ENCODE measurements around the gene ELMO1. TPM values are rescaled to one million over a fixed set of nuclear protein-coding genes. Genes with fewer than 3 reads are reported as not detected.
A peak's percentile ranks its signal among the peaks of the same experiment; 100 is the strongest.

ELMO1 gene
- total and polyA plus RNA-seq, 10 of the 15 experiments (the other 5 are each of a cell fraction or from before 2014, with no cell fraction given): 22.6 to 85.9 (median 56.6) TPM

GRCh38 chr7:36844374-36844773 lies 604.3 kb downstream of the ELMO1 start:
- Histone ChIP-seq H3K4me3 (no peak overlapping the region), H3K9me3 (replicated peaks; ENCODE audit: control insufficient read depth, insufficient read depth, low read length) (peaks cover 2% of the 10 kb centered on the region; the same call in 1 of the 3 replicates), H2AFZ (ENCODE audit: control insufficient read depth, low read depth, low read length) (no peak overlapping the region), H3K36me3 (ENCODE audit: control insufficient read depth in 2 of 2, insufficient read depth in 2 of 2, low read length in 1 of 2) (no peaks in the 10 kb centered on the region), H3K27ac (ENCODE audit: control insufficient read depth, insufficient read depth) (no peak overlapping the region), H3K4me2 (ENCODE audit: control insufficient read depth, insufficient read depth) (no peak overlapping the region), H3K79me2 (ENCODE audit: control insufficient read depth, insufficient read depth, low read length) (no peaks in the 10 kb centered on the region), H3K9ac (ENCODE audit: control insufficient read depth, insufficient read depth, low read length) (no peak overlapping the region), H3K27me3 (replicated peaks in 1 of 2; ENCODE audit: control insufficient read depth in 2 of 2, insufficient read depth in 2 of 2, low read length in 1 of 2) (no peaks in the 10 kb centered on the region), H3K4me1 (ENCODE audit: control insufficient read depth, insufficient read depth, low read length) (no peaks in the 10 kb centered on the region), H4K20me1 (ENCODE audit: control insufficient read depth, insufficient read depth) (no peaks in the 10 kb centered on the region)
- TF ChIP-seq NFYA (IDR thresholded peaks at IDR 0.05; ENCODE audit: borderline replicate concordance, low read depth, low read length) (no peak), ZZZ3 (IDR thresholded peaks at IDR 0.05; ENCODE audit: control insufficient read depth, insufficient read length, low read depth) (no peak), NFXL1 (IDR thresholded peaks at IDR 0.05; ENCODE audit: borderline replicate concordance) (no peak), STAT3 (IDR thresholded peaks at IDR 0.05; ENCODE audit: low read depth, low read length) (no peak), MEF2B (IDR thresholded peaks at IDR 0.05; ENCODE audit: partially characterized antibody, poor library complexity, severe bottlenecking) (no peak), CHD1 (IDR thresholded peaks at IDR 0.05; ENCODE audit: low read depth, low read length) (no peak)
- DNase-seq (ENCODE audit: low read depth, low spot score): no peak
- peak; percentile 44 for FAIRE-seq
- no TSS peak for BruUV-seq (replicated peaks)
- ChIA-PET CTCF (no interaction called here), SMC1A (ENCODE audit: uncharacterized antibody, unreplicated experiment) (interaction anchor here (0.6 to 1.1 kb wide), 3 partner anchors 12 to 337 kb away, joined by 3 to 4 read pairs (median 3); no protein-coding TSS in a partner anchor), RAD21 (ENCODE audit: unreplicated experiment) (no interaction called here), POLR2A (no interaction called here)
- in situ Hi-C loops (cut with MboI) (no loop called here), intact Hi-C loops (cut with micrococcal nuclease; ENCODE audit: unreplicated experiment) (no loop called here)
- 19% methylated on average over 2 of the region's 2 CpGs for WGBS (ENCODE audit: insufficient coverage, insufficient replicate concordance, low lambda C conversion rate, missing lambda C conversion rate)
- no peak for ATAC-seq

DNA sequence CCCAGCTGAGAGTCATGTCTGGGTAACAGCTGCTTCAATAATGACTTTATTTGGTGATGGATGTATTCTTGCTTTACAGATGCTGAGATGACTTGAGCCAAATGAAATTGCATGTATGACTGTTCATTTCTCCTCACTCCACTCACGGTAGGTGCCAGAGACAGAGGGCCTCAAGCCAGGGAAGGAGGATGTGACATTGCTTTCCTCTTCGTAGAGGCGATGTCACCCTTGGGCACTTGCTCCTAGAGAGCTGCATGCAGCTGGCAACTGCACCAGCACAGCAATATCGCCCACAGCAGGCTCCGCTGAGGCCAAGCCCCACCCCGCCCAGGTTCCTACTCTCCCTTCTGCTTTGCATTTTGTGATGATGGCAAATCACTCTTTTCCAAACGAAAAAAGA lies 607.8 kb downstream of the ELMO1 start:
- ChIA-PET CTCF (interaction anchor here (1.1 kb wide), 1 partner anchor 341 kb away, joined by 4 read pairs; no protein-coding TSS in a partner anchor), SMC1A (ENCODE audit: uncharacterized antibody, unreplicated experiment) (interaction anchor here (1.1 kb wide), 1 partner anchor 9 kb away, joined by 3 read pairs; no protein-coding TSS in a partner anchor), POLR2A (interaction anchor here (0.5 kb wide), 1 partner anchor 264 kb away, joined by 3 read pairs; no protein-coding TSS in a partner anchor), RAD21 (ENCODE audit: unreplicated experiment) (no interaction called here)
- Histone ChIP-seq H3K4me1 (ENCODE audit: control insufficient read depth, insufficient read depth, low read length) (no peaks in the 10 kb centered on the region), H2AFZ (ENCODE audit: control insufficient read depth, low read depth, low read length) (no peak overlapping the region), H3K79me2 (ENCODE audit: control insufficient read depth, insufficient read depth, low read length) (no peaks in the 10 kb centered on the region), H3K36me3 (ENCODE audit: control insufficient read depth in 2 of 2, insufficient read depth in 2 of 2, low read length in 1 of 2) (no peaks in the 10 kb centered on the region), H3K9me3 (replicated peaks; ENCODE audit: control insufficient read depth, insufficient read depth, low read length) (no peaks in the 10 kb centered on the region), H3K4me3 (no peak overlapping the region), H3K4me2 (ENCODE audit: control insufficient read depth, insufficient read depth) (no peak overlapping the region), H4K20me1 (ENCODE audit: control insufficient read depth, insufficient read depth) (no peaks in the 10 kb centered on the region), H3K27me3 (replicated peaks in 1 of 2; ENCODE audit: control insufficient read depth in 2 of 2, insufficient read depth in 2 of 2, low read length in 1 of 2) (no peaks in the 10 kb centered on the region), H3K9ac (ENCODE audit: control insufficient read depth, insufficient read depth, low read length) (no peak overlapping the region), H3K27ac (ENCODE audit: control insufficient read depth, insufficient read depth) (no peak overlapping the region)
- FAIRE-seq (no peak), DNase-seq (ENCODE audit: low read depth, low spot score) (no peak), ATAC-seq (no peak)
- WGBS (ENCODE audit: insufficient coverage, insufficient replicate concordance, low lambda C conversion rate, missing lambda C conversion rate): 69% methylated on average over 7 of the region's 7 CpGs
- in situ Hi-C loops (cut with MboI): no loop called here
- no TSS peak for BruUV-seq (replicated peaks)
- intact Hi-C loops (cut with micrococcal nuclease; ENCODE audit: unreplicated experiment): no loop called here
- no peak for TF ChIP-seq CHD4 (IDR thresholded peaks at IDR 0.05)
- no peak for TF ChIP-seq BMI1 (IDR thresholded peaks at IDR 0.05; ENCODE audit: borderline replicate concordance)
- TF ChIP-seq JUND (IDR thresholded peaks at IDR 0.05; ENCODE audit: low read depth, low read length): no peak
- no peak for TF ChIP-seq NFYA (IDR thresholded peaks at IDR 0.05; ENCODE audit: borderline replicate concordance, low read depth, low read length)
- no peak for TF ChIP-seq ASH2L (IDR thresholded peaks at IDR 0.05; ENCODE audit: borderline replicate concordance, low read depth)
- no peak for TF ChIP-seq CHD1 (IDR thresholded peaks at IDR 0.05; ENCODE audit: low read depth, low read length)
- TF ChIP-seq, protein P1, sequence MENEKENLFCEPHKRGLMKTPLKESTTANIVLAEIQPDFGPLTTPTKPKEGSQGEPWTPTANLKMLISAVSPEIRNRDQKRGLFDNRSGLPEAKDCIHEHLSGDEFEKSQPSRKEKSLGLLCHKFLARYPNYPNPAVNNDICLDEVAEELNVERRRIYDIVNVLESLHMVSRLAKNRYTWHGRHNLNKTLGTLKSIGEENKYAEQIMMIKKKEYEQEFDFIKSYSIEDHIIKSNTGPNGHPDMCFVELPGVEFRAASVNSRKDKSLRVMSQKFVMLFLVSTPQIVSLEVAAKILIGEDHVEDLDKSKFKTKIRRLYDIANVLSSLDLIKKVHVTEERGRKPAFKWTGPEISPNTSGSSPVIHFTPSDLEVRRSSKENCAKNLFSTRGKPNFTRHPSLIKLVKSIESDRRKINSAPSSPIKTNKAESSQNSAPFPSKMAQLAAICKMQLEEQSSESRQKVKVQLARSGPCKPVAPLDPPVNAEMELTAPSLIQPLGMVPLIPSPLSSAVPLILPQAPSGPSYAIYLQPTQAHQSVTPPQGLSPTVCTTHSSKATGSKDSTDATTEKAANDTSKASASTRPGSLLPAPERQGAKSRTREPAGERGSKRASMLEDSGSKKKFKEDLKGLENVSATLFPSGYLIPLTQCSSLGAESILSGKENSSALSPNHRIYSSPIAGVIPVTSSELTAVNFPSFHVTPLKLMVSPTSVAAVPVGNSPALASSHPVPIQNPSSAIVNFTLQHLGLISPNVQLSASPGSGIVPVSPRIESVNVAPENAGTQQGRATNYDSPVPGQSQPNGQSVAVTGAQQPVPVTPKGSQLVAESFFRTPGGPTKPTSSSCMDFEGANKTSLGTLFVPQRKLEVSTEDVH (IDR thresholded peaks at IDR 0.05; ENCODE audit: low read depth, partially characterized antibody): no peak
- no peak for TF ChIP-seq NR2C2 (IDR thresholded peaks at IDR 0.05; ENCODE audit: borderline replicate concordance, control insufficient read depth, insufficient read length, low read depth)
- TF ChIP-seq RUNX3 (IDR thresholded peaks at IDR 0.05; ENCODE audit: low read length): no peak
- no peak for TF ChIP-seq PKNOX1 (IDR thresholded peaks at IDR 0.05)
- TF ChIP-seq MXI1 (IDR thresholded peaks at IDR 0.05; ENCODE audit: low read depth, low read length): no peak

All from GM12878 (cell line).